Hippocampal formation (tissue), 2 donors: ENCODE results near the gene CACNG5.
"Not testable (repeated sequence)": the region's sequence is repeated elsewhere in the genome, so short reads cannot be mapped to it uniquely, and the experiment has no call there.

Experiments
- DNase-seq, 2 donors: peaks; one replicate each; lab custom pipeline; 2025; lab: John Stamatoyannopoulos, UW

CACNG5 gene

DNA sequence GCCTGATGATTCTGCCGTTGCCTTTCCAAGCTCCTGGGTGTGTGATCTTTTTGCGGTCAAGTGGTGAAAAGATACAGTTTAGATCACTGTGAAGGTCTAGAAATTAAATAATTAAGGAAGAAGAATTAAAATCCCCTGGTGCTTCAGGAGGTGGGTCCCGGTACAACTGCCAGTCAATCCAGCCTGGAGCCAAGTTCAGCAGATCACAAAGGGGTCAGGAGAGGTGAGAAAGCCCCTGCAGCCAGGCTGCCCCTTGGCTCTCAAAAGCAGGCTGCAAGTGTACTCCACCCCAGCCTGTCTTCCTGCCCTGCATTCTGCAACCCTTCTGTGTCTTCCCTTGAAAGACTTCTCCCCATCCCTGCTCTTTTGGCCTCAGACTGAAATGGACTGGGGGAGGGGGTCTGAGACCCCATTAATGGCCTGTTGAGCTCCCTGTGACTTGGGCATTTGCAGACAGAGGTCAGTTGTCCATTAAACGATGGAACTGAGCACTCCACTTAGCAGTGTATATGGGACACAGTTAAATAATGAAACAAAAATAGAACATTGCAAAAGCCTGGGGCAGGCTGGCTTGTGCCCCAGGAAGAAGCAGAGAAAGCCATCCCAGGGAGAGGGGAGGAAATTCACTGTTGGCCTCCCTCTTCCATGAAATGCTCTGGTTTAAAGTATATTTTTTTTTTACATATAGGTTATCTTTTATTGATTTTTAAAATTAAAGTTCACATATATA lies 15.1 kb downstream of the CACNG5 start:
- no peak for DNase-seq

DNA sequence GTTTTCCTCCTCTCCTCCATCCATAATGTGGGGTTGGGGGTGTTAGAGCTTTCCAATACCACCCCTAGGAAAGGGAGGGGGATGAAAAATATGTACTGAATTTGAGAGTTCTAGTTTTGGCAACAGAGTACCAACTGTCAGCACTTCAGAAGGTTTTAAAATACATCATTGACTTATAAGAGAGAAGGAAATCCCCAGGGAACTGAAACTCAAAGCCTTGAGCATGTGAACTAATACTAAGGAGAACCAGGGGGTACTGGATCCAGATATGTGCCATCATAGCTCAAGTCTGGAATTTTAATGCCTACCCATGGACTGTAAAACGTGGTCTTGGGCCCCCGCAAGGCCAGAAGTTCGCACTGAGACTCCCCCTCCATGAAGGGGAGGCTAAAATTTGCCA lies 15.8 kb downstream of the CACNG5 start:
- DNase-seq, result no peak

DNA sequence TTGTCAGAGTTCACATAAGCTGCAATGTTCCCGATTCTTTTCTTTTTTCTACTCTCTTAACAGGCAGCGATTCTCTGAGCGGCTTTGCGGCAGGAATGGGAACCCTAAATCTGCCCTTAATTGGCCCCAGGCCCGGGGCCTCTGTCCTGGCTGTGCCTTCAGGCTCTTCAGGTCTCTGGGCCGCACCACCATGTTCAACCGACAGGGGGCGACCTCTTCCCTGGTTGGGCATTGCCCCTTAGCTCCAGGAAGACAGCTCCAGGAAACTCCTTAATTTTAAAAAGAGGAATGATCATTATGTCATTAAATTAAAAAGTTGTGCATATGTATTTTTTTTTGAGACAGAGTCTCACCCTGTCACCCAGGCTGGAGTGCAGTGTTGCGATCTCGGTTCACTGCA lies 20.3 kb downstream of the CACNG5 start:
- no peak for DNase-seq

DNA sequence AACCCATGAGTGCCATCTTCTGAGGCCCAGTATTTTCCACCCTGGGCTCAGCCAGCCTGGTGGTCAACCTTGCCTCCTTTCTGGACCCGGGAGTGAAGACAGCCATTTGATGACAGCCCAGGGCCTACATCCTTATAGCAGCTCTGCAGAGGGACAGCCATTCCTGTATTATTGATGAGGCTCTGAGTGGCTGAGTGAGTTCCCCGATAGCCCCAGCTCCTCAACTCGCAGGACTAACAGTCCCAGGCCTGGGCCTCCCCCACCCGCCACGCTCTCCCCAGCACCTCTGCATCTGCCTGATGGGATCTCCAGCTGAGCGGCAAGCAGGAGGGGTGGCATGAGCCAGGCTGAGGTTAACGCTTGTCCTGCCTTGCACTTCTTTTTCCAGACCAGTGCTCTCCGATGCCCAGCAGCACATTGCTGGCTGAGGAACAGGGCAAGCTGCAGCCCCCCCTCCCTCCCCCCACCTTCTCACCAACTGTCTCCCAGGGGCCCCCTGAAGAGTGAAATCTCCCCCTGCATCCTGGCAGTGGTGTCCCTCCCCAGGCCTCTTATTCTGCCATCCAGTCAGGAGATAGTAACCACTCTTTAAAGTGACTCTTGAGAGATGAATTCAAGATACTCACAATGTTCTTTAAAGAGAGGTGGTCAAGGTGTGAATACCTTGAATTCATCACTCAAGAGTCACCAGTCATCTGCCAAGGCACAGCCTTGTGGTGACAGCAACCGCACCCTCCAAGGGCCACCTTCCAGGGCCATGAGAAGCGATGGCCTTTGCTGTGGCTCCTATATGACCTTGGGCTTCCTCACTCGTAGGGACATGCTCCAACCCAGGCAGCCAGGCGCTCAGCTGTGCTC lies 23.5 kb downstream of the CACNG5 start:
- no peak for DNase-seq

DNA sequence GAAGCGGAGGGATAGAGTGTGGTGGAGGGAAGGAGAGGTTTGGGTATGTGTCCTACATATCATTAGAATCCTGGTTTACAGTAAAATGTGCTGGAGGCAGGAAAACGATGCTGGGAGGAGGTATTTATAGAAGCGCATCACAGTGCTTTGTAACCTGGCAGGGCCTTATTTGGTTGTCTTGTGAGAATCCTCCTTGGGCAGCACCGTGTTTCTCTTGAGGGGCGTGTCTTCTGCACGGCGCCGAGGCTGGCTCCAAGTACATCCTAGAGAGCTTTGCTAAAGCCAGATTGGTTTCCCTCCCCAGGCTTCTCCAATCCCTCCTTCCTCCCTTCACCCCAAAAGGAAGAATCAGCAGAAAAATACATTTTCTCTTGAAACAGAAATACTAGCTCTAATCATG lies 24.4 kb downstream of the CACNG5 start:
- DNase-seq, result no peak

DNA sequence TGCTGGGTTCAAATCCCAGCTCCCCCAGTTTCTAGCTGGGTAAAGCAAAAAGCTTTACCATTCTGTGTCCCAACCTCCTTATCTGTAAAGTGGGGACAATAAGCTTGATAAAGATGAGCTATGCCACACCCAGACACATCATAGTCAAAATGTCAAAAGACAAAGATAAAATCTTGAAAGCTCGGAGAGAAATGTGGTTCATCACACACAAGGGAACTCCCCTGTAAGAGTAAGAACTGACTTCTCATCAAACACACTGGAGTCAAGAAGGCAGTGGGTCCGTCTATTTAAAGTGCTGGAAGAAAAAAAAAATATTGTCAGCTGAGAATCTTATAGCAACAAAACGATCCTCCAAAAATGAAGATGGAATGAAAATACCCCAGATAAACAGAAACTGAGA lies 25.3 kb downstream of the CACNG5 start:
- no peak for DNase-seq

DNA sequence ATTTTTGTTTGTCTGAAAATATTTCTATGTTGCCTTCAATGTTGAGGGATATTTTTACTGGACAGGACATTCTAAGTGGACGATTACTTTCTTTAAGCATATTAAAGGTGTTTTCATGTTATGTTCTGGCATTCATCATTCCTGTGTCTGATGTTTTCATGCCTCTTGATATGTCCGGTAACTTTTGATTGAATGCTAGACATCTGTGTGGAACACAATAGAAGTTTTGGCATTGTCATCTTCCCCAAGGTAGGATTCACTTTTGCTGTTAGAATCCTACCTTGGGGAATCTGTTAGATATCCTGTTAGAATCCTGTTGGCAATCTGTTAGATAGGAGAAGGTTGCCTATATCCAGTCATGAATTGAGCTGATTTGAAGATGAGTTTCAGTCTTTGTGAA lies 28.9 kb downstream of the CACNG5 start:
- DNase-seq, result no peak

DNA sequence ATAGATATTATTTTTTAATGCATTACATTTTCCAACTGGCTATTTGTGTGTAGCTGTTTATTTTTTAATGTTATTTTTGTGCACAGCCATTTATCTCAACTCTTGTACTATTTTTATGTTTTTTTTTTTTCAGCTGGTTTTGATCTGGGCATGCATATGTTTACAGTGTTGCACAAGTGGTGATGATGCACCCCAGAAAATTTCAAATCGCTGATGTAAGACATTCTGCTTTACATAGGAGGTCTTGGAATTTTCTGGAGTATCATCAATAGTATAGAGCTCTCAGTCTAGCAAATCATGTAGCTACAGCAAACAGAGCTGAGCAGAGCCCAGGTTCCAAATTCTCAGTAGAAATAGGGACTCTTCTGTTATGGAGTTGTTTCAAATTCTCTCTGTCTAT lies 30.2 kb downstream of the CACNG5 start:
- no peak for DNase-seq

DNA sequence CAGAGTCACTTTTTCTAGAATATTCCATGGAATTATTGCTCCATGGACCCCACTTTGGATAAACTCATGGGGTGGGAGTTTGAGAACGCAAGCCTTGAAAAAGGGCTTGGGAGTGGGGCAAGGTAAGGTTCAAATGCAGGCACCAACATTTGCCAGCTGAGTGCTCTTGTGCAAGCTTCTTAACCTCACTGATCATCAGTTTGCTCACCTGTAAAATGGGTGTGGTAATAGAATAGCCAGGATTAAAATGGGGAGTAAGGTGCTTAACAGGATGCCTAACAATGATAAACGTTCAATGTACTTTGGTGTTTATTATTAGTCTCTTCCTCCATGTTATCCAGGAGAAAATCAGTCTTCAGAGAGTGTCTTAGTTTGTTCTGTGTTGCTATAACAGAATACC lies 39.0 kb downstream of the CACNG5 start:
- no peak for DNase-seq

DNA sequence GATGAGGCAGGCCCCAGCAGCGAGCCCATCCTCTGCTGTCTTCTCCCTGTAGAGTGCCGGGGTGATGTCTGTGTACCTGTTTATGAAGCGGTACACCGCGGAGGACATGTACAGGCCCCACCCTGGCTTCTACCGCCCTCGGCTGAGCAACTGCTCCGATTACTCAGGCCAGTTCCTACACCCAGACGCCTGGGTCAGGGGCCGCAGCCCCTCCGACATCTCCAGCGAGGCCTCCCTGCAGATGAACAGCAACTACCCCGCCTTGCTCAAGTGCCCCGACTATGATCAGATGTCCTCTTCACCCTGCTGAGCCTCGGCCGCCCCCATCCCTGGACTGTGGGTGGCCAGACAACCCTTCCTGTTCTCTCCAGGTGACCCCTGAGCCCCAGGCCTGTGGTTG lies 50.0 kb downstream of the CACNG5 start:
- no peak for DNase-seq

DNA sequence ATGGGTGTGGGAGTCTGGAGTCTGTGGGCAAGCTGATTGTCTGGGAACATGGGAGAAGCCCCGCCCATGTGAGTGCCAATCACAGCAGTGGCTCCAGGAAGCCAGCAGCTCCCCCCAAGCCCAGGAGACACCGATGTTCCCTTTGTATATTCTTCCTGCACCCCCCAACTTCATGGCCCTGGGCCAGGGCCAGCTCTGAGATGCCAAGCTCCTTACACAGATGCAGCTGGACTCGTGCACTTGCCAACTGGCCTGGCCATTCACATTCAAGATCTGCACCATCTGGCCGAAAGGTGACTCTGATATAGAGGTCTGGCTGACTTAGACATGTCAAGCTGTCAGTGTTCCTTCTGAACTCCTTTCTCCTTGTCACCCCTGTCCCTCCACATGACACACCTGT lies 50.5 kb downstream of the CACNG5 start:
- no peak for DNase-seq

DNA sequence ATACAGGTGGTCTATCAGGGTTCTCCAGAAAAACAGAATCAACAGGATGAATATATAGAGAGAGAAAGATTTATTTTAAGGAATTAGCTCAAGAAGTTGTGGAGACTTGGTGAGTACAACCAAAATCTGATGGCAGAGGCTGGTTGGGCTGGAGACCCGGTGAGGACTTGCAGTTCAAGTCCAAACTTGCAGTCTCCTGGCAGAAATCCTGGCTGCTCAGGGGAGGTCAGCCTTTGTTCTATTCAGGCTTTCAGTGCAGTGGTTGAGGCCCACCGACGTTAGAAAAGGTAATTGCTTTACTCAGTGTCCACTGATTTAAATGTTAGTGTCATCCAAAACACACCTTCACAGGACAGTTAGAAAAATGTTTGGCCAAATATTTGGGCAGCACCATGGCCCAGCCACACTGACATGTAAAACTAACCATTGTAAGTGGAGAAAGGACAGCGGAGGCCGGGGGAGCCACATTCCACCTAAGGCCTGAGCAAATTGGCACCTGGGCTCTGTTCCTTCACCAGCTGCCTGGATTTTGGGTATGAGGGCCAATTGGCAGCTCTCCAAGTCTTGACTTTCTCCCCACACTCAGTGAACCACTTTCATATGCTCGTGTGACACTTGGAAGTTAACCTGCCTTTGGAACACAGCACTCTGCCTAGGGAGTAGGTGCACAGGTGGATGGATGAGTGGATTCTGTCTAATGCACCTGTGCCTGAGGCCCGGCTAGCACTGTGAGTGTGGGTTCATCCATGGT lies 54.7 kb downstream of the CACNG5 start:
- no peak for DNase-seq

DNA sequence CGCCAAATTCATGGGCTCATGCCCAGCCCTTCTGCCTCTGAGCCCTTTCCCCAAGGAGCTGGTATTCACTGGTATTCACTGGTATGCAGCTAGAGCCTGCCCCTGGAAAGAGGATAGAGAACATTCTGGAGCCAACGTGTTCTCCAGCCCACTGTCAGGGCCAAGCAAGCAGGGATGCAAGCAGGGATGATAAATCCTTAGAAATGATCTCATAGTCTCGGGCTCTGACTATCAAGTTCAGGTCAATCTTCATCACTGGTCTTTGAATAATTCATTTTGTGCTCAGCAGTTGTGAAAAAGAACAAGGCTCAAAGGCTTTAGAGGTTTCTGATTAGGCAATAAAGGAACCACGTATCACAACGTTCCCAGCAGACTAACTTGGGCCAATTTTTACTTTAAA lies 57.3 kb downstream of the CACNG5 start:
- no peak for DNase-seq

DNA sequence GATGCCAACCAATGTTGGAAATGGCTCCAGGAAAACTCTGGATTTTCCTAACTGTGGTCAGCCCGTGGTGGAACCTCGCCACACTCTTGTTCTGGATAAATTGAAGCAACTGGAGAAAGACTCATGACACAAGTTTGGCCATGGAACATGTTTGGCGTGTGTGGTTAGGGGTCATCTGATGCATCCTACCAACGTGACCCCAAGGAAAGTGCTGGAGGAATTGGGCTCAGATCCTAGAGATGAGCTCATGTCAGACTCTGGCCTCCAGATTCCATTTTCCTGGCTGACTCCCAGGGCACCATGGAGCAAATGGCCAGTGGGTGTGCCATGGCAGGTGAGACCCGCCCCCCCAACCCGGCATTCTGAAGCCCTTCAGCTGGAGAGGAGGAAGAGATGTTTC lies 58.5 kb downstream of the CACNG5 start:
- no peak for DNase-seq

DNA sequence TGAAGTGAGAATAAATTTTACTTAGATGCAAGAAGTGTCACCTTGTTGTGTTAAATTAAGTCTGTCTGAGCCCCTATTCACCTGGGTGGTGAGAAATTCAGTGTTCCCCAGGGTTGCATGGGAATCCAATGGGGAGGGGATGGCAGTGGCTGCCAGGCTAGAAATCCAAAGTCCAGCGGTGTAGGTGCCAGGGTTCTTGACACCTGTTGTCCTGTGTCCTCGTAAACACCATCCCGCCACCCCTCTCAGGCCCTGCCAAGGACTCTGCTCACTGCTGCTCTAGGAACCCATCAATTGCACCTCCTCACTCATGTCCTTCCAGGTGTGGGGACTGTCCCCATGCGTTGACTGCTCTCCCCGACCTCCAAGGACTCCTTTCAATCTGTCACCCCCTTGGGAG lies 58.9 kb downstream of the CACNG5 start:
- DNase-seq, result no peak

DNA sequence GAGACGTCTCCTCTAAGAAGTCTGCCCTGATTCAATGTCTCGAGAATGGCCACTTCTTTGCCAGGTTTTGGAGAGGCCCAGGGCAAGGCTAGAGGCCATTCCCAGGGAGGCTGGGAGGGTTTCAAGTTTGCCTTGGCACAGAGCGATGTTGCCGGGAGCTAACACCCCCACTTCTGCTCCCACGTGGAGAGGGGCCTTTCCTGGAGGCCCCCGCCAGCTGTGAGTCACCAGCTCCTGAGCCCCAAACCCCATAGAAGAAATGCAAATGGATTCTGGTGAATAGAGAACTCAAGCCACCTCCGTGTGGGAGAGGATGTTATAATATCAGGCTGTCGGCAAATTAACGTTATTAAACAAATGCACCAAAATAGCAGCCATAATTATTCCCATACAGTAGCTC lies 62.2 kb downstream of the CACNG5 start:
- no peak for DNase-seq

DNA sequence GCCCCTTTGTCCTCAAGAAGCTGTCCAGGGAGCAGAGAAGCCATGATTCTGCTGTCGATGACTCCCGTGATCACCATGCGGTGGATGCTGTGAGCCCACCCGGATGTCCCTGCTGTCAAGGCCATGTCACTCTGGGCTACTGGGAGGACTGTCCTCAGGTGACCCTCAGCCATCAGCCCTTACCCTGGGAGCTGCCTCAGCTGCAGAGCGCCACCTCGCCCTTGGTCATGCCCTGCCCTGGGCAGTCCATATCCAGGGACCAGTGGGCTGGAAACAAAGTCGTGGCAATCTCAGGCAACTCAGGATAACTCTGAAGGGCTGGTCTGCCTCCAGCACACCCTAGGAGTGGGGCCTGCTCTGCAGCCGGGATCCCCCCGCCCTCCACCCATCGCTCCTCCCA lies 63.6 kb downstream of the CACNG5 start:
- DNase-seq, result no peak

DNA sequence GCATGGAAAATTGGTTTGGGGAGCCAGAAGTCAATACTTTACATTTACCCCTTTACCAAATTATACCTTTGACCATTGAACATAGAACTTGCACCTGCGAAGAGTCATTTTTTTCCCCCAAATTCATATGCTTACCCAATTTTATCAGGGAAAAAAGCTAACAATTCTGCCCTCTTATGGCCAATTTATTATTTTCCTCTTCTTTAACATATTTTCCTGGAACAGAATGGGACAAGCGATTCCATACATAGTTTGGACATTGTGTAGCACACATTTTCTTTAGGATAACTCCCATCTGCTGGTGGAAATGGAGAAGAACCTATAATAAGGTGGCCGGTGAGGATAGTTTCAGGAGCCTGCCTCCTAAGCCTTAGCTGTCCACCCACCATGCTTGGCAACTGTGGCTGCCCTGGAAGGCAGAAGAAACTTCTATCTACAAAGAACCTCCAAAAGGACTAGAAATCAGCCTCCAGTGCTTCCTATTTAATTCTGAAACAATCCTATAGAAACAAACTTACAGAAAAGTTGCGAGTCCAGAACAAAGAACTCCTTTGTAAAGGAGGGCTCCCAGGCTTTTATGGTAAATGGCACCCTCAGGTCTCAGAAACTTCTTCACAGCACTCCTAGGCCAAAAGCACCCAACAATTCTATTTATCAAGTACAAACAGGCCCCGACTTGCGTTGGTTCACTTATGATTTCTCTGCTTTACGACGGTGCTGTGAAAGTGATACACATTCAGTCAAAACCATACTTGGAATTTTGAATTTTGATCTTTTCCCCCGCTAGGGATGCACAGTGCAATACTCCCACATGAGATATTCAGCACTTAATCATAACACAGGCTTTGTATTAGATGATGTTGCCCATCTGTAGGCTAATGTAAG lies 65.5 kb downstream of the CACNG5 start:
- DNase-seq, result peak in 1 of 2 donors; percentile 32

DNA sequence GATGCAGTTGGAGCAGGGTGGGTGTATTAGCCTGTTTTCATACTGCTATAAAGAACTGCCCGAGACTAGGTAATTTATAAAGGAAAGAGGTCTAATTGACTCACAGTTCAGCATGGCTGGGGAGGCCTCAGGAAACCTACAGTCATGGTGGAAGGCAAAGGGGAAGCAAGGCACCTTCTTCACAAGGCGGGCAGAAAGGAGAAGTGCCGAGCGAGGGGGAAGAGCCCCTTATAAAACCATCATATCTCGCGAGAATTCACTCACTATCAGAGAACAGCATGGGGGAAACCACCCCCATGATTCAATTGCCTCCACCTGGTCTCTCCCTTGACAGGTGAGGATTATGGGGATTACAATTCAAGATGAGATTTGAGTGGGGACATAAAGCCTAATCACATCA lies 68.4 kb downstream of the CACNG5 start:
- not testable (repeated sequence) for DNase-seq

DNA sequence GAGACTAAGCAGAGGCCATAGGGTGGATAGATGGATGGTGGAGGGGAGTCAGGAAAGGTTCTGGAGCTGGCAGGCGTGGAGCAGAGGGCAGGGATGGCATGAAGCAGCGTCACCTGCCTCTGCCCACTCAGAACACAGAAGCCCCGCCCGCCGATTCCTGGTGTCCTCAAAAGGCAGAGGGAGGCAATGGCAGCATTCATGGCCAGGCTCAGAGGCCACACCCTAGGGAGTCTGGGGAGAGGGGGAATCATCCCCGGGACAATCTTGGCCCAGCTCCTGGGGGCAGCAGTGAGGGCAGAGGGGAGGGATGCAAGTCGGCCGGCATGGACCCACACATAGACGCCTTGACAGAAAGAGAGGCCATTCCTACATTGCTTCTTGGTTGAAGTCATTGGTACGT lies 68.9 kb downstream of the CACNG5 start:
- DNase-seq, result no peak

DNA sequence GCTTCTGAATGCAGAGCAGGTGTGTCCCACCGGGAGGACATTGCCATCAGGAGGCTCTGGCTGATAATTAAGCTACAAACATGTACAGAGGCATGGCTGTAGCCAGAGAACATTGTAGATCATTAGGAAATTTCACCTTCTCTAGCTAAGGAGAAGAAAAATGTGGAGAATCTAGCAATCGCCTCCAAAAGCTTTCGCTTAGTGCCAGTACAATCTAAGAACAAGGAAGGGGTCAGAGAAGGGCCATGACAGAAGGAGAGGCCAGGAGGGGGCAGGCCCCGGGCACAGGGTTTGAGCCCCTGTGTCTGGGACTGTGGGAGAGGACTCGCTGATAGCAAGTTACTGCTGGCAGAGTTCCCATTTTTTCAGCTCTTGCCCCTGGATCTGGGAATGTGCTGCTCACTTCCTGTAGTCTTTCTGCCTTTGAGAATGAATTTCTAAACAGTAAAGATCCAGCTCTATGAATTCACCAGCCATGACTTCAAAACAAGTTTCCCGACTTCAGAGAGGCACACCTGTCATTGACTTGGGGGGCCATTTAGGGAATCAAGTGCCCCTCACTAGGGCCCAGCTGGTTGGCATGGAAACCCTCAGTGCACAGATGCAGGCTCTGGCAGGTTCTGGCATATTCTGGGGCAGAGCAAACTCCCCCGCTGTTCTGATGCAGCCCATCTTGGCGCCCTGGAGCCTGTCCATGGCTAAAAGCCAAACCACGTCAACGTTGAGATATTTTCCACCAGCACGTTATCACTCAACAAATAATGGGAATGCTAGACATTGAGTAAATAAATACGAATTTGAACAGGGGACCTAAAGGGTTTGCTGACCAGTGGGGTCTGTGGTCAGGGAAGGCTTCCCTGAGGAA lies 70.1 kb downstream of the CACNG5 start:
- no peak for DNase-seq
